Stimulated activated naive CD8-positive, alpha-beta T cell treated with anti-CD3 and anti-CD28 coated beads, Interleukin-15, amount 100 ng/mL, for 72 hours (primary cell): ENCODE data around the gene IFT88.

Experiments used
- ATAC-seq: fragments of 150-1000 bp; cut with Tn5 transposase; 2 replicates; pipeline ENCODE4 v1.10.0; 2021; ENCODE audit warnings: mild to moderate bottlenecking, moderate library complexity
- DNase-seq, 2 donors: peaks; one replicate each; pipeline ENCODE4 v3.0.0; 2021 to 2022
- H3K27ac Mint-ChIP-seq, 2 donors: one replicate each; pipeline ENCODE4 v1.8.0; 2022; ENCODE audit warnings: mild to moderate bottlenecking in 2 of 2, mixed read lengths in 2 of 2, moderate library complexity in 2 of 2
- H3K27me3 Mint-ChIP-seq: one replicate; pipeline ENCODE4 v1.8.0; 2022; ENCODE audit warnings: mixed read lengths
- H3K4me1 Mint-ChIP-seq: one replicate; pipeline ENCODE4 v1.8.0; 2022; ENCODE audit warnings: mild to moderate bottlenecking, mixed read lengths
- H3K4me3 Mint-ChIP-seq, 2 donors: one replicate each; pipeline ENCODE4 v1.8.0; 2022; ENCODE audit warnings: mild to moderate bottlenecking in 2 of 2, mixed read lengths in 2 of 2, moderate library complexity in 1 of 2
- H3K9me3 Mint-ChIP-seq, 2 donors: one replicate each; pipeline ENCODE4 v1.8.0; 2022; ENCODE audit warnings: mixed read lengths in 2 of 2

The IFT88 gene

GRCh38 chr13:20566898-20567874 is at the start of gene IFT88:
Gene IFT88, plus strand, starts transcription at chr13:20567157. Its CDS starts 7,229 bp downstream, at chr13:20574386.
- Mint-ChIP-seq H3K9me3 (peaks cover 12 to 14% of the 10 kb centered on the region in 2 donors), H3K27me3 (no peaks in the 10 kb centered on the region), H3K27ac (peak within 1 kb of the TSS; percentile 95), H3K4me1 (peaks cover 23% of the 10 kb centered on the region), H3K4me3 (peak within 1 kb of the TSS; percentile 93 to 94)
- DNase-seq = peak; percentile 78 to 87
- ATAC-seq = peak; percentile 89

GRCh38 chr13:20518660-20519100 is 48.3 kb upstream of the IFT88 start:
- DNase-seq (no peak), ATAC-seq (no peak)
- peaks cover 7% of the 10 kb centered on the region for H3K4me1 Mint-ChIP-seq

GRCh38 chr13:20519875-20520274 is 47.1 kb upstream of the IFT88 start:
- H3K27ac Mint-ChIP-seq = no peak overlapping the region
- no peaks in the 10 kb centered on the region for H3K27me3 Mint-ChIP-seq
- DNase-seq (no peak), ATAC-seq (no peak)
- H3K9me3 Mint-ChIP-seq = no peaks in the 10 kb centered on the region
- no peak overlapping the region for H3K4me3 Mint-ChIP-seq
- H3K4me1 Mint-ChIP-seq = peaks cover 19% of the 10 kb centered on the region

More at GRCh38 chr13:20518660-20519100, 48.3 kb upstream of the IFT88 start:
- H3K4me3 Mint-ChIP-seq = no peak overlapping the region
- H3K27me3 Mint-ChIP-seq = no peaks in the 10 kb centered on the region
- H3K27ac Mint-ChIP-seq = no peak overlapping the region
- no peaks in the 10 kb centered on the region for H3K9me3 Mint-ChIP-seq

GRCh38 chr13:20521364-20522115 is 45.4 kb upstream of the IFT88 start:
- H3K27me3 Mint-ChIP-seq = no peaks in the 10 kb centered on the region
- H3K27ac Mint-ChIP-seq = no peak overlapping the region
- DNase-seq (no peak), ATAC-seq (no peak)
- H3K9me3 Mint-ChIP-seq = no peaks in the 10 kb centered on the region
- peaks cover 29% of the 10 kb centered on the region for H3K4me1 Mint-ChIP-seq
- no peak overlapping the region for H3K4me3 Mint-ChIP-seq

GRCh38 chr13:20525144-20525600 is 41.8 kb upstream of the IFT88 start:
- H3K4me3 Mint-ChIP-seq = peak overlapping the region; percentile 81 to 92
- DNase-seq = peak in 1 of 2 donors; percentile 37
- H3K27ac Mint-ChIP-seq = peak overlapping the region; percentile 52 to 76
- ATAC-seq = peak; percentile 30
- H3K9me3 Mint-ChIP-seq = no peaks in the 10 kb centered on the region
- peaks cover 13% of the 10 kb centered on the region for H3K27me3 Mint-ChIP-seq
- peaks cover 43% of the 10 kb centered on the region for H3K4me1 Mint-ChIP-seq

GRCh38 chr13:20525601-20526544 is 41.1 kb upstream of the IFT88 start, which contains the start of gene CRYL1:
Gene CRYL1, minus strand, starts transcription at chr13:20525857. Its CDS starts 63 bp downstream, at chr13:20525794.
- peak within 1 kb of the TSS; percentile 81 to 95 for H3K27ac Mint-ChIP-seq
- peak within 1 kb of the TSS; percentile 81 to 92 for H3K4me3 Mint-ChIP-seq
- H3K27me3 Mint-ChIP-seq = peaks cover 19% of the 10 kb centered on the region
- peaks cover 0 to 5% of the 10 kb centered on the region in 2 donors for H3K9me3 Mint-ChIP-seq
- peaks cover 43% of the 10 kb centered on the region for H3K4me1 Mint-ChIP-seq
- ATAC-seq (peak; percentile 90), DNase-seq (peak; percentile 57 to 70)

GRCh38 chr13:20526664-20527063 is 40.3 kb upstream of the IFT88 start:
- H3K4me3 Mint-ChIP-seq = peak overlapping the region; percentile 80 to 92
- peaks cover 43% of the 10 kb centered on the region for H3K4me1 Mint-ChIP-seq
- no peak for DNase-seq
- no peak for ATAC-seq
- H3K27me3 Mint-ChIP-seq = peaks cover 19% of the 10 kb centered on the region
- H3K27ac Mint-ChIP-seq = peak overlapping the region in 1 of 2 donors; percentile 64
- H3K9me3 Mint-ChIP-seq = peaks cover 0 to 5% of the 10 kb centered on the region in 2 donors

GRCh38 chr13:20528452-20528851 is 38.5 kb upstream of the IFT88 start:
- H3K4me1 Mint-ChIP-seq = peaks cover 38% of the 10 kb centered on the region
- peaks cover 0 to 5% of the 10 kb centered on the region in 2 donors for H3K9me3 Mint-ChIP-seq
- DNase-seq (no peak), ATAC-seq (no peak)
- H3K4me3 Mint-ChIP-seq = no peak overlapping the region
- H3K27me3 Mint-ChIP-seq = peaks cover 19% of the 10 kb centered on the region
- peak overlapping the region in 1 of 2 donors; percentile 52 for H3K27ac Mint-ChIP-seq

GRCh38 chr13:20534038-20534608 is 32.8 kb upstream of the IFT88 start:
- H3K4me3 Mint-ChIP-seq = no peak overlapping the region
- ATAC-seq (no peak), DNase-seq (no peak)
- H3K9me3 Mint-ChIP-seq = peaks cover 6 to 9% of the 10 kb centered on the region in 2 donors
- H3K27me3 Mint-ChIP-seq = peaks cover 8% of the 10 kb centered on the region
- H3K4me1 Mint-ChIP-seq = no peaks in the 10 kb centered on the region
- H3K27ac Mint-ChIP-seq = no peak overlapping the region

GRCh38 chr13:20536992-20537391 is 30.0 kb upstream of the IFT88 start:
- DNase-seq (no peak), ATAC-seq (no peak)
- no peaks in the 10 kb centered on the region for H3K4me1 Mint-ChIP-seq
- H3K9me3 Mint-ChIP-seq = peaks cover 4 to 6% of the 10 kb centered on the region in 2 donors
- H3K4me3 Mint-ChIP-seq = no peak overlapping the region
- H3K27ac Mint-ChIP-seq = no peak overlapping the region
- no peaks in the 10 kb centered on the region for H3K27me3 Mint-ChIP-seq

GRCh38 chr13:20544201-20544923 is 22.6 kb upstream of the IFT88 start:
- peak overlapping the region in 1 of 2 donors; percentile 85 for H3K27ac Mint-ChIP-seq
- DNase-seq (no peak), ATAC-seq (no peak)
- H3K4me1 Mint-ChIP-seq = no peaks in the 10 kb centered on the region
- no peaks in the 10 kb centered on the region for H3K27me3 Mint-ChIP-seq
- H3K4me3 Mint-ChIP-seq = no peak overlapping the region
- no peaks in the 10 kb centered on the region for H3K9me3 Mint-ChIP-seq

- H3K27ac Mint-ChIP-seq = no peak overlapping the region
- H3K27me3 Mint-ChIP-seq = no peaks in the 10 kb centered on the region
- H3K4me1 Mint-ChIP-seq = no peaks in the 10 kb centered on the region
- H3K4me3 Mint-ChIP-seq = no peak overlapping the region
- H3K9me3 Mint-ChIP-seq = no peaks in the 10 kb centered on the region
- ATAC-seq = no peak
- DNase-seq = no peak
These were observed 20.4 kb upstream of the IFT88 start for GRCh38 chr13:20546556-20546955.

- no peak for DNase-seq
- Mint-ChIP-seq H3K27ac (no peak overlapping the region), H3K27me3 (no peaks in the 10 kb centered on the region), H3K4me1 (no peaks in the 10 kb centered on the region), H3K4me3 (no peak overlapping the region), H3K9me3 (no peaks in the 10 kb centered on the region)
- no peak for ATAC-seq
These were observed 19.5 kb upstream of the IFT88 start for GRCh38 chr13:20547479-20547908.

- no peak for ATAC-seq
- Mint-ChIP-seq H3K27me3 (no peaks in the 10 kb centered on the region), H3K4me3 (no peak overlapping the region), H3K4me1 (no peaks in the 10 kb centered on the region), H3K9me3 (no peaks in the 10 kb centered on the region), H3K27ac (no peak overlapping the region)
- DNase-seq = no peak
These were observed 16.2 kb upstream of the IFT88 start for GRCh38 chr13:20550799-20551198.
